ENCODE measurements around the gene FIGNL1.
A peak's percentile ranks its signal among the peaks of the same experiment; 100 is the strongest.

The FIGNL1 gene

GRCh38 chr7:50488379-50488778 is 38.2 kb upstream of the FIGNL1 start:
- Histone ChIP-seq H3K27me3 (ENCODE audit: insufficient read depth, low read length) (no peaks in the 10 kb centered on the region; the same call in 1 of the 2 replicates), H2AFZ (ENCODE audit: low read length) (no peak overlapping the region), H3K27ac (ENCODE audit: low read depth, low read length, poor library complexity, severe bottlenecking) (no peak overlapping the region), H3K4me3 (ENCODE audit: low read depth, low read length, poor library complexity, severe bottlenecking) (no peak overlapping the region), H3K9me3 (ENCODE audit: low read length) (peaks cover 8% of the 10 kb centered on the region; the same call in 1 of the 2 replicates), H3K4me2 (ENCODE audit: low read length) (no peak overlapping the region), H3K36me3 (ENCODE audit: insufficient read depth, low read length) (no peaks in the 10 kb centered on the region), H3F3A (ENCODE audit: insufficient read depth, low read length) (no peaks in the 10 kb centered on the region), H3K9me2 (ENCODE audit: low read depth, low read length) (no peaks in the 10 kb centered on the region), H3K9ac (ENCODE audit: low read length) (no peak overlapping the region), H3K79me2 (ENCODE audit: insufficient read depth, low read length) (no peaks in the 10 kb centered on the region), H3K4me1 (ENCODE audit: insufficient read depth, low read length, severe bottlenecking) (no peaks in the 10 kb centered on the region), H4K20me1 (ENCODE audit: insufficient read depth, low read length) (no peaks in the 10 kb centered on the region)
- TF ChIP-seq EZH2 (IDR thresholded peaks at IDR 0.05; ENCODE audit: borderline replicate concordance, low read length) = no peak
- no peak for TF ChIP-seq CTCF (IDR thresholded peaks at IDR 0.05; ENCODE audit: low read length)

GRCh38 chr7:50486512-50486911 is 36.4 kb upstream of the FIGNL1 start:
- no peaks in the 10 kb centered on the region for H3F3A ChIP-seq (ENCODE audit: insufficient read depth, low read length)
- TF ChIP-seq CTCF (IDR thresholded peaks at IDR 0.05; ENCODE audit: low read length) = no peak
- H4K20me1 ChIP-seq (ENCODE audit: insufficient read depth, low read length) = no peaks in the 10 kb centered on the region
- no peaks in the 10 kb centered on the region for H3K79me2 ChIP-seq (ENCODE audit: insufficient read depth, low read length)
- H2AFZ ChIP-seq (ENCODE audit: low read length) = no peak overlapping the region
- H3K4me2 ChIP-seq (ENCODE audit: low read length) = no peak overlapping the region
- H3K27me3 ChIP-seq (ENCODE audit: insufficient read depth, low read length) = no peaks in the 10 kb centered on the region; the same call in 1 of the 2 replicates
- no peaks in the 10 kb centered on the region for H3K4me1 ChIP-seq (ENCODE audit: insufficient read depth, low read length, severe bottlenecking)
- H3K9me3 ChIP-seq (ENCODE audit: low read length) = peaks cover 8% of the 10 kb centered on the region; the same call in 1 of the 2 replicates
- no peaks in the 10 kb centered on the region for H3K9me2 ChIP-seq (ENCODE audit: low read depth, low read length)
- no peak overlapping the region for H3K9ac ChIP-seq (ENCODE audit: low read length)
- H3K36me3 ChIP-seq (ENCODE audit: insufficient read depth, low read length) = no peaks in the 10 kb centered on the region
- no peak overlapping the region for H3K4me3 ChIP-seq (ENCODE audit: low read depth, low read length, poor library complexity, severe bottlenecking)
- no peak overlapping the region for H3K27ac ChIP-seq (ENCODE audit: low read depth, low read length, poor library complexity, severe bottlenecking)

GRCh38 chr7:50481867-50482266 is 31.7 kb upstream of the FIGNL1 start:
- H3K9ac ChIP-seq (ENCODE audit: low read length) = no peak overlapping the region
- no peaks in the 10 kb centered on the region for H3K79me2 ChIP-seq (ENCODE audit: insufficient read depth, low read length)
- no peaks in the 10 kb centered on the region for H3K36me3 ChIP-seq (ENCODE audit: insufficient read depth, low read length)
- no peak overlapping the region for H3K4me2 ChIP-seq (ENCODE audit: low read length)
- H3K9me3 ChIP-seq (ENCODE audit: low read length) = no peaks in the 10 kb centered on the region
- H3K4me3 ChIP-seq (ENCODE audit: low read depth, low read length, poor library complexity, severe bottlenecking) = no peak overlapping the region
- no peaks in the 10 kb centered on the region for H4K20me1 ChIP-seq (ENCODE audit: insufficient read depth, low read length)
- H3K9me2 ChIP-seq (ENCODE audit: low read depth, low read length) = no peaks in the 10 kb centered on the region
- no peak overlapping the region for H3K27ac ChIP-seq (ENCODE audit: low read depth, low read length, poor library complexity, severe bottlenecking)
- no peaks in the 10 kb centered on the region for H3F3A ChIP-seq (ENCODE audit: insufficient read depth, low read length)
- no peaks in the 10 kb centered on the region for H3K27me3 ChIP-seq (ENCODE audit: insufficient read depth, low read length)
- H3K4me1 ChIP-seq (ENCODE audit: insufficient read depth, low read length, severe bottlenecking) = no peaks in the 10 kb centered on the region
- no peak overlapping the region for H2AFZ ChIP-seq (ENCODE audit: low read length)
- TF ChIP-seq CTCF (IDR thresholded peaks at IDR 0.05; ENCODE audit: low read length) = peak; percentile 20; the same call in 1 of the 2 replicates
- no peak for TF ChIP-seq EZH2 (IDR thresholded peaks at IDR 0.05; ENCODE audit: borderline replicate concordance, low read length)
